ENCODE results near the gene PRPF31.

DNA sequence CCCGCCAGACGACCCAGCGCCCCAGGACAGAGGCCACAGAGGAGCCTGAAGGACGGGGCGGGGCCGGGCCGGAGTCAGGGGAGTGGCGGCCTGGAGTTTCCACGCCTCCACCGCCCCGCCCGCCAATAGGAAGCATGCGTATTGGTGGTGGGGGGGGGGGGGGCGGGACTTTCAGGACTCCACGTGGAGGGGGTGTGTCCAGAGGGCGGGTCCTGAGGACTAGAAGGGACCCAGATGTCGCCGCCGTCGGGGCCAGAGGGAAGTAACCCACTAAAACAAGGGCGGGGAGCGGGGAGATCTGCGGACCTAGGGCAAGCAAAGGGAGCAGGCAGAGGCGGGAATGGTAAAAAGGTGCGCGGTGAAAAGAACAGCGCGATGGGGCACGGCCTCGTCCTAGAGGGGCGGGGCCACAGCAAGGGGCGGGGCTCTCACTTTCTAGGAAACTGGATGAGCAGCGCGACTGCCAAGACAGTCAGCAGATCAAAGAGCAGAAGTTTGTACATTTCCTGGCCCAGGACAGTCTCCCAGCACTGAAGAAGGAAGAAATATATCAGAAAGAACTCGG lies 46.8 kb downstream of the PRPF31 start:
- TF ChIP-seq, protein P1, sequence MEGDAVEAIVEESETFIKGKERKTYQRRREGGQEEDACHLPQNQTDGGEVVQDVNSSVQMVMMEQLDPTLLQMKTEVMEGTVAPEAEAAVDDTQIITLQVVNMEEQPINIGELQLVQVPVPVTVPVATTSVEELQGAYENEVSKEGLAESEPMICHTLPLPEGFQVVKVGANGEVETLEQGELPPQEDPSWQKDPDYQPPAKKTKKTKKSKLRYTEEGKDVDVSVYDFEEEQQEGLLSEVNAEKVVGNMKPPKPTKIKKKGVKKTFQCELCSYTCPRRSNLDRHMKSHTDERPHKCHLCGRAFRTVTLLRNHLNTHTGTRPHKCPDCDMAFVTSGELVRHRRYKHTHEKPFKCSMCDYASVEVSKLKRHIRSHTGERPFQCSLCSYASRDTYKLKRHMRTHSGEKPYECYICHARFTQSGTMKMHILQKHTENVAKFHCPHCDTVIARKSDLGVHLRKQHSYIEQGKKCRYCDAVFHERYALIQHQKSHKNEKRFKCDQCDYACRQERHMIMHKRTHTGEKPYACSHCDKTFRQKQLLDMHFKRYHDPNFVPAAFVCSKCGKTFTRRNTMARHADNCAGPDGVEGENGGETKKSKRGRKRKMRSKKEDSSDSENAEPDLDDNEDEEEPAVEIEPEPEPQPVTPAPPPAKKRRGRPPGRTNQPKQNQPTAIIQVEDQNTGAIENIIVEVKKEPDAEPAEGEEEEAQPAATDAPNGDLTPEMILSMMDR (conservative IDR thresholded peaks at IDR 0.05; ENCODE audit: low read length) = no peak
- no peak for TF ChIP-seq EZH2phosphoT487 (IDR thresholded peaks at IDR 0.05; ENCODE audit: borderline replicate concordance, low read depth, low read length)
